GM19395 (cell line): ENCODE data around the gene ENOX1.

Source experiments
- ATAC-seq: cut with Tn5 transposase; IDR thresholded peaks from one replicate; pipeline ENCODE4 v1.9.1; 2021; ENCODE audit warnings: mild to moderate bottlenecking, moderate library complexity; ENCODE audit not compliant: unreplicated experiment

The ENOX1 gene

DNA sequence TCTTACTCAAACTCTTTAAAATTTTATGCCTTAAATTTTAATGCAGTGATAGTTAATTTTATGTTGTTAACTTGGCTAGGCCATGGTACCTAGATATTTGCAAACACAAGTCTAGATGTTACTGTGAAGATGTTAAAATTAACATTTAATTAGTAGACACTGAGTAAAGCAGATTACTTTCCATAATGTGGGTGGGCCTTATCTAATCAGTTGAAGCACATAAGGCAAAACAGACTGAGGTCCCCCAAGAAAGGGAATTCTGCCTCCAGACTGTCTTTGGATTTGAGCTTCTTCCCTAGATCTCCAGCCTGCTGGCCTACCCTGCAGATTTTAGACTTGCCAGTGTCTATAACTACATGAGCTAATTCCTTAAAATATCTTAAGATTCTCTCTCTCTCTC lies 294.0 kb downstream of the ENOX1 start:
- ATAC-seq: no peak

DNA sequence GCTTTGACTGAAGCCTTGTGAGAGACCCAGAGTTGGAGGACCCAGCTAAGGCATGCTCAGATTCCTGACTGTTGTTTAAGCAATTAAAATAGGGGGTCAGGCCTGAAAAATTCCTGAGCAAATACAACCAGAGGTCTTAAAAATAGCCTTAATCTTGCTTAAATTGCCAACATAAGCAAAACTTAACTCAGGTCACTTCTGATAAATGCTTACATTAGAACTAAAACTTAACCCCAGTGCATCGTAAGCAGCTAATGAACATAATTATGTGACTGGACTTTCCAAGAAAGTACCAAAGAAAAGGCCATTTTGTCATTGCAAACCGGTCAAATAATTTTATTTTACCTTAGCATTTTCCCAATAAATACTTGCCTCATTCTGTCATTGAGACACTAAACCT lies 294.5 kb downstream of the ENOX1 start:
- ATAC-seq: no peak

DNA sequence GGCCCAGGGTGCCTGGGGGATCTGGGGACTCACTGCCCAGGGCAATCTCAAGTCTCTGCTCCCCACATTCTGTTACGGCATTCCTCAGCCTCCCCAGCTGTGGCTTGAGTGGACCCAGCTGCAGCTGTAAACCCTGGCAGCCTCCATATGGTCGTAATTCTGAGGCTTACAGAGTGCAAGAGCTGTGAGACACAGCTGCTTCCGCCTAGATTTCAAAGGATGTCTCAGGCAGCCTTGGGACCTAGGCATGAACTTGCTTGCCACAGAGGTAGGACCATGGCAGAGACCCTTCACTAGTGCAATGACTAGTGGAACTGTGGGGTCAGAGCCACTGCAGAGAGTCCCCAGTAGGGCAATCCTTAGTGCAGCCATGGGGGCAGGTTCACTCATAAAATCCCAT lies 297.5 kb downstream of the ENOX1 start:
- no peak for ATAC-seq

DNA sequence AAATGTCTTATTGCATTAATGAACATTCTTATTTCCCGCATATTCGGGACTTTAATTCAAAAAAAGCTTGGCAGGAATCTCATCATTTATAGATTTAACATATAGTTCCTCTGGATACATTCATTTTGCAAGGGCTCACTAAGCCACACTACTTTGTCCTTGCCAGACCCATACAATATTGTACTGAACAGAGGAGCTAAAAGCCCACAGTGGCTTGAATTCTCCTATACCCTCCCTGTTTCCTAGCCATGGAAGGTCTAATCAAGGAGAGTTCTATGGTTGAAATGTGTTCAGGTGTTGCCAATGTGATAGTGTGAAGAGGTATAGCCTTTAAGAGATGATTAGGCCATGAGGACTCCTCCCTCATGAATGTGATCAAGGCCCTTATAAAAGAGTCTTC lies 298.9 kb downstream of the ENOX1 start:
- no peak for ATAC-seq

DNA sequence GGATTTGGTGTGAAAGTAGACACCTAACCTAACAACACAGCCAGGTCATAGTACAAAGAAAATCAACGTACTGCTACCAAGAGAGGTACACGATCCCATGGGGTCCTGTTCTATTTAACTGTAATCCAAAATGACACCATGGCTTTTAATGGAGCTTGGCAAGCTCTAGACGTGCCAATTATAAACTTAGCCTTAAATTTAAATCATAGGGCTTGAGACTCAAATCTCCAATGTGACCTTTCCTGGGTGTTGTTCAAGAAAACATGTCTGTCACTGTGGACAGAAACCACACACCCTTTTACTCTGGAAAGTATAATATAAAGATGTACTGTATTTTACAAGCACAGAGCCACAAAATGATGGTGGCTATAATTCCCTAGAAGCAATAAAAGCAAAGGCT lies 299.3 kb downstream of the ENOX1 start:
- ATAC-seq: no peak

DNA sequence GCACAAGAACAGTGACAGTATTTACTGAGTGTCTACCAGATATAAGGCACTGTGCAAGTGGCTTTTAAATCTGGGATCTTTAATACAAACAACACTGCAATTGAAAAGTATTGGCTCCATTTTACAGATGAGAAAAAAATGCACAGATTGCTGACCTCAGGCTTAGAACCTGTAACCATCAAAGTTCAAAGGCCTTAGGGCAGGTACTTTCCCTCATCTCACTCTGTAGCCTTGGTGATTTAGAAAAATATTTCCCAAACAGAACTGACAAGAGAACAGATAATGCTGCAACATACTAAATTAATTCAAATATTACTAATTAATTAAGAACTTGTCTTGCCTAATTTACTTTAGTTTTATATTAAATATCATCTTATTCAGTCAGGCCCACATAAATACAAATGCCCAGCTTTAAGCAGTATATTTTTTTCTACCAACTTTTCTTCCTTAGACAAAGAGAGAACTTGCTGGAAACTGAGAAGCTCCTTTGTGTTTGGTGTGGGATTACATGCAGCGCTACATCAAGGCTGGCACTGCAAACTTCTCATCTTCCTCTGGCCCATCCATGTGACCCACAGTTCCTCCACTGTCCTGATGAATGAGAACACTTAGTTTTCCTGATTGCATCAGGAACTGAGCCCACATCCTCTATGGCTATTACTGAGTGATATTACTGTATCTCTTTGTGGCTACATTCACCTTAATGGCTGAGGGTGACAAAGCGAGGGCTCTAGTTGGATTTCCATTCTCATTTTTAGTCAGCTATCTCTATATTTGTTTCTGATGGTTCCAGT lies 302.1 kb downstream of the ENOX1 start:
- ATAC-seq: no peak

DNA sequence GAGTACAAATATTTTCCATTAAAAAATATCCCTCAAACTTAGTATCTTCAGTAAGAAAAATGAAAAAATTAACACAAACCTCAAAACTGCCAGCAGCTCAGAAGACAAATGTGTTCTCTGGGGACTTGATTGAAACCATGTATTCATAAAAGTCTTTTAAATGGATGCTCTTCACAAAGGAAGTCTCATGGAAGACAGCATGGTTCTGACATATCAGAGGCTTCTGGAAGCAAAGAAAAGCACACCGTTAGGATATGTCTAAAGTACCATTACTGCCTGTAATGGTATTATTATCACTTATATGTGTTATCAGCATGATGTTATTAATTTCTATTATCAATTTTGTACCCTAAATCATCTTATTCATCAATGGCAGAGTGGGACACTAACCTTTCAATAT lies 302.8 kb downstream of the ENOX1 start:
- ATAC-seq: no peak

DNA sequence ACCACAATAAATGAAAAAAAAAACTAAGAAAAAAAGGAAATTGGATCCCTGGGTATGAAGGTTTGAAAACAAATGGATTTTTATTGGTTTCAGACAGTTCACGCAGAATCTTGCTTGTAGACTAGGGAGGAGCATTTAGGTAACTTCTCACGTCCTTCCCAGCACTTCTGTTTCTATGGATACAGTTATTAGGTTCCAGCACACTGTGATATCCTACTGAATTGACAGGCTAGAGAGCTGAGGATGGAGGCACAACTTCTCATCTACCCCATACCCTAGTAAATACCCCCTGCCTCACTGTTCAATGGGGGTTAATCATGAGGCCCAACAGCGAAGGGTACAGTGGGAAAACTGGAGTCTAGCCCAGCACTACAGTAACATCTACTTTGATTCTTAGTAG lies 304.1 kb downstream of the ENOX1 start:
- no peak for ATAC-seq

DNA sequence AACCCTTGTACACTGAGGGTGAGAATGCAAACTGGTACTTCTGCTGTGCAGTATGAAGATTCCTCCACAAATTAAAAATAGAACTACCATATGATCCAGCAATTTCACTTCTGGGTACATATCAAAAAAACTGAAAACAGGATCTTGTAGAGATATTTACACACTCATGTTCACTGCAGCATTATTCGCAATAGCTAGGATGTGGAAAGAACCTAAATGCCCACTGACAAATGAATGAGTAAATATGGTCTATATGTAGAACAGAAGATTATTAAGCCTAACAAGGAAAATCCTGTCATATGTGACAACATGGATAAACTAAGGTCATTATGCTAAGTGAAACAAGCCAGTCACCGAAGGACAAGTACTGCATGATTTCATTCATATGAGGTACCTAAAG lies 304.7 kb downstream of the ENOX1 start:
- no peak for ATAC-seq

DNA sequence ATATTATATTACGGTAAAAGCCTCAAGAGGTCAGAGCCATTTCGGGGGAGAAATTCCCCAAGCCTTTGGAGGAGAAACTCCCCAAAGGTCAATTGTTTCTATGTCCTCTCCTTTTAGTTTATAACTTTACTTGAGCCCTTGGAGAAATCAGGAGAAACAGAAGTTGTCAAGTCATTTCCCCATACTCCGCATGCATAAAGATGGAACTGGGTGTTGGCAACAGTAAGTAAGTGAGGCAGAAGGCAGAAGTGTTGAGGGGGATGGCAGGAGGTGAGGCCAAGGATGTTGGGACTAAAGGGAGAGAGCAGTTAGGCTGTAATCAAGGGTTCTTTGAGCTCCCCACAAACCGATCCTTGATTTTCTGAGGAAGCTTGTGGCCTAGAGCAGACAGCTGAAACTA lies 307.9 kb downstream of the ENOX1 start:
- no peak for ATAC-seq

DNA sequence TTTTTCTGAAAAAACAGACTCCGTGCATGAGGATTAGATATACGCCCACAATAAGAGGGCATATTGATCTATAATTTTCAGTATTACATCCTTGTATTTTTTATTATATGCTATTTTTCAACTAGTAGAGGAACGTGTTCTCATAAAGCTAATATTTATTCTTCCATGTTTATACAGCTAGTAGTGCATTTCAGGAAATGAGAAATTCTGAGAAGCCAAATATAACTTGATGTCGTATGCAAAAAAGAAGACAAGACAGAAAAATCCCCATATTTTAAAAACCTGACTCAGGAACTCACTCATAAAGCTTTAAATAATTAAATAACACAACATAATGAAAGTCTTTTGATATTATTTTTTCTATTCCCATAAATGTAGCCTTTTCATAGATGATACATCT lies 308.6 kb downstream of the ENOX1 start:
- no peak for ATAC-seq

DNA sequence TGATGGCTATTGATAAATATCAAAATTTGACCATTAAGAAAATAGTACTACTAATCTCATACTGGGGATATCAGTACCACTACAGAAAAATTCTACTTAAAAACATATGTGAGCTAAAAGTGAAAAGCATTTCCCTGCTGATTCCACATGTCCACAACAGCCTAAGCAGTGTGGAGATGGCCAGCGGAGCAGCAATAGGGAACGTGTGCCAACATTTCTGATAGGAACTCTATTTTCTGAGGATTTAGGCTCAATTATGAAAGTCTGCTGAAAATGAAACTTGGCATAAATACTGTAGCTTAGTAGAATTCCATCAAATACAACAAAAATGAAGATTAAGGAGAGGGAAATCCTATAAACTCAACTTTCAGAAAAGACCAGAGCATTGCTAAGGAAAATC lies 311.6 kb downstream of the ENOX1 start:
- no peak for ATAC-seq

DNA sequence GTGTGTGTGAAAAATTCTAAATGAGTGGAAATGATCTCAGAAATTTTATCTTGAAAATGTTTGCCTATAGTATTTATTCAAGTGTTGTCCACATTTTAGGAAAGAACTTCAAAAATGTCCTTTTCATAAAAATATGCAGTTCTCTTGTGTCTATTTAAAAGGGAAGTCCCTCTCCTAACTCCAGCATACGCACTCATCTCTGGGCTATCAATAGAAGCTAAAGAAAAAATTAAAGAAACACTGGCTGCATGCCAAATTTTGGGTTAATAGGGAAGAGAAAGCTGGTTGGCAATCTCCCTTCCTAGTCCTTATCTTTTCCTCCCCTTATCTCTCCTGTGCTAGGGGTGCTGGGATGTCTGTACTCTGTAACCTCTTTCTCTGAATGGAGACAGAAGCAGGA lies 313.3 kb downstream of the ENOX1 start:
- no peak for ATAC-seq

DNA sequence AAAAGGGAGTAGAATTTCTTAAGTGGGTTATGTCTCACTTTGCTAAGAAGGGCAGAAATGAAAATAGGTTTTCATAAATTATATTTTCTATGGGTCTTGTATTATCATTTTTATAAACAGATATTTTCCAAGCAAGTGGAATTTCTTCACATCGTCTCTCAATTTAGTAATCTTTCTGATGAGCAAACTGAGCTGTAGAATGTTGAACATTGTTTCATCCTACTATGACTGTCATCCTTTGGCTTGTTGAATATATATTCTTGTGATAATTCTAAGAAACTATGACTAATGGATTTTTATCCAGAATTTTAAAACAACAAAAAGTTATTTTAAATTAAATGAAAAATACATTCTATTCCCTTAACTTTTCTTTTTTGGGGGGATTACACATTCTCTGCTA lies 313.8 kb downstream of the ENOX1 start:
- no peak for ATAC-seq

DNA sequence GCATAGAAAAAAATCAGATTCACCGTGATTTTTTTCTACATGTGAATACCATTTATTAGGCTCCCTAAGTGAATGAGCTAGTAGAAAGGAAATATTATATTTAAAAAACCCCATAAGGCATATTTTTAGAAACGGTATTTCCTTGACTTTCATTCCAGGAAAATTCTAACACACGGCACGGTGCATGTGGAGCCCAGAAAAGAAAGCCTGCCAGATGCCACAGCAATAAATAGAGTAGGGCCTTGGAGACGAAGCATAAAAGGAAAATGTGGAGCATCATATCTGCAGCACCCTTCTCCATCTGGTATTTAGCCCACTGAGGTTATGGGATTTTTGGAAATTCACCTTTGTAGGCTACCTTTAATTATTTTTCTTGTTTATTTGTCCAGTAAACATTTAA lies 314.4 kb downstream of the ENOX1 start:
- no peak for ATAC-seq

DNA sequence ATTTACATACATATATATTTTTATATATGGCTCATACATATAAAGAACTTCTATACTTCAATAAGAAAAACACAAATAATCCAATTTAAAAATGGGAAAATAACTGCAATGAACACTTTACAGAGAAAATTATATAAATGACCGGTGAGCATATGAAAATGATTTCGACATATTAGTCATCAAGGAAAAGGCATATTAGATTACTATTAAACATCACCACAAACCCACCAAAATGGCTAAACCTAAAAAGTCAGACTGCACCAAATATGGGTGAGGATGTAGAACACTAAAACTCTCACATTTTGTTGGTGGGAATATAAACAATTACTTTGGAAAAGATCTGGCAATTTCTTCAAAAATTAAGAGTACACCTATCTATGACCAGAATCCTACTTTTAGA lies 316.2 kb downstream of the ENOX1 start:
- ATAC-seq: no peak

DNA sequence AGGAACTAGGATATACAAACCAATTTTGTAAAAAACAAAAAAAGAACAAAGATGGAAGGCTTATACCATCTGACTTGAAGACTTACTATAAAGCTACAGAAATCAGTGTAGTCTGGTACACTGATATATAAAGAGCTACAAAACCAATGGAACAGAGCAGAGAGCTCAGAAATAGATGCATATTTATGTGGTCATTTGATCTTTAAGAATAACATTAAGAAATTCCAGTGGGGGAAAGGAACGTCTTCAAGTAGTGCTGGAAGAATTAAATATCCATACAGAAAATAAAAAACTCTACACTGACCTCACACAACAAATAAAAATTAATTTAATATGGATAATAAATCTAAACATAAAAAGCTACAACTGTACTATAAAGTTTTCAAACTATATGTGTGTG lies 317.0 kb downstream of the ENOX1 start:
- ATAC-seq: no peak

DNA sequence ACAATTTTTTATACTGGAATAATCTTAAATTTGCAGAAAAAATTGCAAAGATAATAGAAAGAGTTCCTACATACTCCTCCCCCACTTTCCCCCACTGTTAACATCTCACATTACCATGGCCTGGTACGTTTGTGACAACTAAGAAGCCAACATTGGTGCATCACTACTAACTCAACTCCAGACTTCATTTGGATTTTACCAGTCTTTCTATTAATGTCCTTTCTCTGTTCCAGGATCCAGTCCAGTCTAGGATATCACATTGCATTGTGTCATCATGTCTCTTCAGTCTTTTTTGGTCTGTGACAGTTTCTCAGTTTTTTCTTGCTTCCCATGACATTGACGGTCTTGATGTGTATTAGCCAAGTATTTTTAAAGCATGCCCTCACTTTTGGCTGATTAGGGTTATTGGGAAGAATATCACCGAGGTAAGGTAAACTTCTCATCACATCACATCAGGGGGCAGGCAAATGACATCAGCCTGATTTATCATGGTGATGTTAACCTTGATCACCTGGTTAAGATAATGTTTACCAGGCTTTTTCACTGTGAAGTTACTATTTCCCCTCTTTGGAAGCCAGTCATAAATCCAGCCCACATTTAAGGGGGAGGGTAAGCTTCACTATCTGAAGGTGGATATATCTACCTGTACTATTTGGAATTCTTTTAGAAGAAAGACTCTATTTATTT lies 322.1 kb downstream of the ENOX1 start:
- ATAC-seq: no peak

DNA sequence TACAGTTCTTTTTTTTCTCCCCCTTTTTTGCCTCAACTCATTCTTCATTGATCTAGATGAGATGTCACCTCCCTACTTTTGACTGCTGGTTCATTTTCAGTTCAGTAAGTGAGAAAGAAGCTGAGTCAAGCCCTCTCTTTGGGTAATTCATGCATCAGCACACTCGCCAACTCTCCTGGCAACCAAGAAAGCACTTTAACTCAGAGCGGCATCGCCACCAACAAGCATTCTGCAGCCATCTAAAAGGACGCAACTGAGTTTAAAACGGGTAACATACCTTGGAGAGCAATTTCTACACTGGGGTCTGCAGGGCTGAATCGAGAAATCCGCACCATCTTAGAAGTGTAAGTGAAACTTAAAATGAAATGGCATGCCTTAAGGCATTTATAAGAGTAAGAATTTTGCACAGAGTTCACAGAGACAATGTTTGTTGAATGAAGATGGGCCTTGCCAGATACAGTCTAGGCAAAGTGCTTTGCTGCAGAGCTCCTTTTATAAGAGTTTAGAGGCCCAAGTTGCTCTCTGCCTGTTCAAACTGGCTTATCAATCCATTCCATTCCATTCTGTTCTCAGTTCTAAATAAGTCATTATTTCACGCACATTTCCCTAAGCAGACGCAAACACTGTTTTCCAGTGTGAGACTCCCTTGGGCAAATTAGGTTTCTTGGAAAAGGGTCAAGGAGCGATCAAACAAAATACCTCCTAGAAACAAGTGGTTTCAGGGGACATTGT lies 338.0 kb downstream of the ENOX1 start:
- no peak for ATAC-seq

DNA sequence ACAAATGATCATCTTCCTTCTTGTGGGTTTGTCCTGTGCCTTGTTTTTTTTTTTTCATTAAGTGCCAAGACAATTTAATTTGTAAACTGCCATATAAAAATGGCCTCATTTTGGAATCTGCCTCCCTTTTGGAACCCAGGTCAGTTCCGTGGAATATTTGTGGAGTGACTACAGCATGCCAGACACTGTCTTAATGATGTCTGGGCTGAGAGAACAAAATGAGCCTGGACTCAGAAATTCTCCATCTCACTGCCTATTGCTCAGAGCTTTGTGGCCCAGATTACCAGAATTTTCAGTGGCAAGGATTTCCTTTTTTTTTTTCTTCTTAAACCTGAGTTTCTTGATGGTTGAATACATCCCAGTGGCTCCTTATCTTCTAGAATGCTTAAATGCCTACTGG lies 340.6 kb downstream of the ENOX1 start:
- ATAC-seq: no peak

DNA sequence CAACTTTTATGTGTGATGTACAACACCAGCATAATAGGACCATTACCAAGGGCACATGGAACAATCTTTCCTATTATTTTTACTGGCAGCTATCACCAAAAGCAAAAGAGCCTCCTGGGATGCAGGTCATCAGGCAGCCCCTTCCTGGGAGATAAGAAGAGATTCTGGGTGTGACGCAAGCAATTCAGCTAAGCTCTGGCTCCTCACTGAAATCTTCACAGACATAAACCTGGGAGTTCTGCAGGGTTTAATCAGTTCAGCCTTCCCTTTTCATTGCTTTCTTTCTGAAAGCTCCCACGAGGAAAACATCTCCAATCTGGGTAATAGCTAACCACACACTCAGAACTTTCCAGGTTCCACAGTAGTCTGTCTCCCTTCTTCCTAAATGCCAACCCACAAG lies 341.1 kb downstream of the ENOX1 start:
- ATAC-seq: no peak

DNA sequence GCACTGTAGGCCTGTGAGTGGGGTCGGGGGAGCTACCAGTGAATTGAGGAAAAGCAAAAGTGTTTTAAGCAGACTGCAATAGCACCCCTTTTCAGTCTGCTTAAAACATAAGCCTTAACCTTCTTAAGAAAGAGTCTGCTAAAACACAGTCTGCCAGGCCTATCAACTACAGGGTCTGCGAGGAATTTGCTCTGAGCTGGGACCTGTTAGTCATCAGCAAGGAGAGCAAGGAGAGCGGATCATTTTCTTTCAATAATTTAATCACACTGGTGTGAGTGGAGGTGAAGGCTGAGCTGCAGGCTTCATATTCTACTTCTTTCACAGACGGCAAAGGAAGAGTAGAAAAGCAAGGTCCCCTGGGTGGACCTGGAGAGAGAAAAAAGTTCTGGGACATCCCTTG lies 342.7 kb downstream of the ENOX1 start:
- no peak for ATAC-seq
